ENCODE data around the gene WDR45. TPM values are rescaled to one million over a fixed set of nuclear protein-coding genes. Genes with fewer than 3 reads are reported as not detected.
A peak's percentile ranks its signal among the peaks of the same experiment; 100 is the strongest.
"Not testable (repeated sequence)": the region's sequence is repeated elsewhere in the genome, so short reads cannot be mapped to it uniquely, and the experiment has no call there.

The WDR45 gene
- polyA plus RNA-seq (43.1 to 76.4 TPM (median 50.5 TPM) in 3 replicates), polyA minus RNA-seq (52.9 to 73.5 TPM (median 57.4 TPM) in 3 replicates)
- 64.9 TPM for polyA plus RNA-seq (2011; ENCODE audit: low read depth)
- polyA plus RNA-seq (2011; cell fraction: cytosol; rRNA removed): 52.2 and 61.5 TPM in 2 replicates
- 162 and 177 TPM in 2 replicates for polyA plus RNA-seq (2011; cell fraction: nucleus; rRNA removed)
- 34.0 and 81.6 TPM in 2 replicates for polyA plus RNA-seq (2012; ENCODE audit: low replicate concordance)
- 36.6 TPM for polyA minus RNA-seq (2011; cell fraction: cytosol; rRNA and poly(A)+ RNA removed)
- 33.1 and 34.4 TPM in 2 replicates for polyA minus RNA-seq (2011; cell fraction: nucleus; rRNA and poly(A)+ RNA removed)

DNA sequence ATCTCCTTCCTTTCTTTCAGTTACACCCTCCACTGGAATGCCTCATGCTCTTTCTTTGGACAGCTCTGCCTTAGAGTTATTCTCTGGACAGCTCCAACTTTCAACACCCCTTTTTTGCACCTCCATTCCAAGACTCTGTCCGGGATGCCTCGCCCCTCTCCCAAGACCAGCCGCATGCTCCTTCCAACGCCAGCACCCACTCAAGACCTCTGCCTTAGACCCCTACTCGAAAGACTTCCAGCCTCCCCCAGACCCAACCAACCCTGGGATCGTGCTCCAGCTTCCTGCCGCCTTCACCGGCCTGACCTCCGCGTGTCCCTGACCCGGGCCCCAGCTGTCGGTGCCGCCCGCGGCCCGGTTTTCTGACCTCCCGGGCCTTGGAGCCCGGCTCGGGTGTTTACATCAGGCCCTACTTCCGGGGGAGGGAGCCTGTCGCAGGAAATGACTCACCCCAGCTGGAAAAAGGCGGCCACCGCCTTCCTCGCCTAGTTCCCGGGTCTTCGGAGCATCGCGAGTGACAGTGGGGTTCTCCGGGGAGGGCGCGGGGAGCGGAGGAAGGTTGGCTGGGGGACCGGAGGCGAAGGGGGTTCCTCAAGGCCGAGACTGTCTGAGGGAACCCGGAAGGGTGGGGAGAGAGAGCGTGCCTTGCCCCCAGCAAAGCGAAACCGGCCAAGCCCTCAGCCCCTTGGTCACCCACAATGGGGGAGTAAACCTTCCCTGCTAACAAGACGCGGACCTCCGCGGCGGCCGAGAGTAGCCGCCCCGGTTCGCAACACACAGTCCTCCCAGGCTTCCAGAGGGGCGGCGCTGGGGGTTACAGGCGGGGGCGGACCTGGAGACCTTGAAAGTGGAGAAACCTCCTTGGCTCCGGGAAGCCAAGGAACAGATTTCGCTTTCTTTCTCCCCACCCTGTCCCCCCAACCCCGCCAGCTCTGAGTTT lies at the start of gene WDR45:
Gene WDR45 (minus strand): TSS at position 399 of the 940 bp plus-strand sequence. CDS start 1,792 bp downstream, outside the sequence.
- DNase-seq (ENCODE audit: low read depth, low spot score) (no peak), FAIRE-seq (no peak)
- H3K27me3 ChIP-seq (ENCODE audit: control insufficient read depth, extremely low read depth, insufficient read depth, low read length): no peaks in the 10 kb centered on the region
- peak within 1 kb of the TSS; percentile 82 for H3K27ac ChIP-seq (ENCODE audit: control insufficient read depth, insufficient read depth, low read length)
- H4K20me1 ChIP-seq (ENCODE audit: control insufficient read depth, extremely low read depth, insufficient read depth, low read length): no peaks in the 10 kb centered on the region
- TF ChIP-seq, protein P1, sequence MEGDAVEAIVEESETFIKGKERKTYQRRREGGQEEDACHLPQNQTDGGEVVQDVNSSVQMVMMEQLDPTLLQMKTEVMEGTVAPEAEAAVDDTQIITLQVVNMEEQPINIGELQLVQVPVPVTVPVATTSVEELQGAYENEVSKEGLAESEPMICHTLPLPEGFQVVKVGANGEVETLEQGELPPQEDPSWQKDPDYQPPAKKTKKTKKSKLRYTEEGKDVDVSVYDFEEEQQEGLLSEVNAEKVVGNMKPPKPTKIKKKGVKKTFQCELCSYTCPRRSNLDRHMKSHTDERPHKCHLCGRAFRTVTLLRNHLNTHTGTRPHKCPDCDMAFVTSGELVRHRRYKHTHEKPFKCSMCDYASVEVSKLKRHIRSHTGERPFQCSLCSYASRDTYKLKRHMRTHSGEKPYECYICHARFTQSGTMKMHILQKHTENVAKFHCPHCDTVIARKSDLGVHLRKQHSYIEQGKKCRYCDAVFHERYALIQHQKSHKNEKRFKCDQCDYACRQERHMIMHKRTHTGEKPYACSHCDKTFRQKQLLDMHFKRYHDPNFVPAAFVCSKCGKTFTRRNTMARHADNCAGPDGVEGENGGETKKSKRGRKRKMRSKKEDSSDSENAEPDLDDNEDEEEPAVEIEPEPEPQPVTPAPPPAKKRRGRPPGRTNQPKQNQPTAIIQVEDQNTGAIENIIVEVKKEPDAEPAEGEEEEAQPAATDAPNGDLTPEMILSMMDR (optimal IDR thresholded peaks at IDR 0.05 in 1 of 3, IDR thresholded peaks at IDR 0.05 in 1 of 3, conservative IDR thresholded peaks at IDR 0.05 in 1 of 3; ENCODE audit: extremely low read depth in 1 of 3, insufficient read depth in 2 of 3, low read length in 3 of 3): no peak
- no peak for TF ChIP-seq EZH2 (IDR thresholded peaks at IDR 0.05; ENCODE audit: low read length)
- no peaks in the 10 kb centered on the region for H3K9me3 ChIP-seq (ENCODE audit: control insufficient read depth, low read depth, low read length)
- H3K4me2 ChIP-seq (ENCODE audit: control insufficient read depth, extremely low read depth, insufficient read depth, low read depth, low read length): peak within 1 kb of the TSS; percentile 81
- no peaks in the 10 kb centered on the region for H3K79me2 ChIP-seq (ENCODE audit: control insufficient read depth, insufficient read depth, low read length)
- H2AFZ ChIP-seq (ENCODE audit: control insufficient read depth, low read length): peak within 1 kb of the TSS; percentile 43
- H3K36me3 ChIP-seq (ENCODE audit: control insufficient read depth in 2 of 2, extremely low read depth in 1 of 2, insufficient read depth in 2 of 2, low read length in 2 of 2): no peaks in the 10 kb centered on the region
- H3K9me1 ChIP-seq (ENCODE audit: control insufficient read depth, extremely low read depth, insufficient read depth, low read length): no peaks in the 10 kb centered on the region
- peak within 1 kb of the TSS; percentile 62 to 80 (median 70) for H3K4me3 ChIP-seq (ENCODE audit: control insufficient read depth in 2 of 3, extremely low read depth in 1 of 3, insufficient read depth in 2 of 3, low read depth in 1 of 3, low read length in 3 of 3)
- H3K9ac ChIP-seq (ENCODE audit: control insufficient read depth, extremely low read depth, insufficient read depth, low read length): peak within 1 kb of the TSS; percentile 91
- dilution Hi-C loops (cut with MboI; ENCODE audit: extremely low pct_ligation_motif_present, low sequenced_read_pairs): no loop called here
- H3K4me1 ChIP-seq (ENCODE audit: control insufficient read depth, extremely low read depth, insufficient read depth, low read length): no peaks in the 10 kb centered on the region

DNA sequence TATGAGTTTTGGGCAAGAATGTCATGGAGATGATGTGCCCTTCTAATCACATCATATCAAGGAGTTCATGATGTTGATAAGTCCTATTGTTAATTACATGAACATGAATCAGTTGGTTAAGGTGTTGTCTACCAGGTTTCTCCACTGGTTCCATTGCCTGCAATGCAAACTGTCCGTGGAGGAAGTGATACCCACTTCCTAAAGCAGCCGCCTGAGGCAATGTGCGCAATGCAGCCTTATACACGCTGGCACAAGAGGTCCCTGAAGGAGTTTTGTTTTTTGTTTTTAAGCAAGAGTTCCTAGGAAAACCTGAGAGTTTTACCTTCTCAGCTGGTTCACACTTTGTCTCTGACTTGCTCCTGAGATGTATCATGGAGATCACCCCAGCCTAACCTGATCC lies 49.7 kb upstream of the WDR45 start:
- H3K4me3 ChIP-seq (ENCODE audit: control insufficient read depth in 2 of 3, extremely low read depth in 1 of 3, insufficient read depth in 2 of 3, low read depth in 1 of 3, low read length in 3 of 3): no peak overlapping the region
- H3K27me3 ChIP-seq (ENCODE audit: control insufficient read depth, extremely low read depth, insufficient read depth, low read length): no peaks in the 10 kb centered on the region
- H2AFZ ChIP-seq (ENCODE audit: control insufficient read depth, low read length): no peak overlapping the region
- FAIRE-seq: no peak
- H3K79me2 ChIP-seq (ENCODE audit: control insufficient read depth, insufficient read depth, low read length): no peaks in the 10 kb centered on the region
- no peak overlapping the region for H3K4me2 ChIP-seq (ENCODE audit: control insufficient read depth, extremely low read depth, insufficient read depth, low read depth, low read length)
- H4K20me1 ChIP-seq (ENCODE audit: control insufficient read depth, extremely low read depth, insufficient read depth, low read length): no peaks in the 10 kb centered on the region
- H3K36me3 ChIP-seq (ENCODE audit: control insufficient read depth in 2 of 2, extremely low read depth in 1 of 2, insufficient read depth in 2 of 2, low read length in 2 of 2): no peaks in the 10 kb centered on the region
- H3K4me1 ChIP-seq (ENCODE audit: control insufficient read depth, extremely low read depth, insufficient read depth, low read length): no peaks in the 10 kb centered on the region
- no peaks in the 10 kb centered on the region for H3K9me3 ChIP-seq (ENCODE audit: control insufficient read depth, low read depth, low read length)
- no peaks in the 10 kb centered on the region for H3K9me1 ChIP-seq (ENCODE audit: control insufficient read depth, extremely low read depth, insufficient read depth, low read length)
- no peak overlapping the region for H3K27ac ChIP-seq (ENCODE audit: control insufficient read depth, insufficient read depth, low read length)
- dilution Hi-C loops (cut with MboI; ENCODE audit: extremely low pct_ligation_motif_present, low sequenced_read_pairs): no loop called here
- TF ChIP-seq, protein P1 (optimal IDR thresholded peaks at IDR 0.05 in 1 of 3, IDR thresholded peaks at IDR 0.05 in 1 of 3, conservative IDR thresholded peaks at IDR 0.05 in 1 of 3; ENCODE audit: extremely low read depth in 1 of 3, insufficient read depth in 2 of 3, low read length in 3 of 3): no peak
- TF ChIP-seq EZH2 (IDR thresholded peaks at IDR 0.05; ENCODE audit: low read length): no peak
- H3K9ac ChIP-seq (ENCODE audit: control insufficient read depth, extremely low read depth, insufficient read depth, low read length): no peak overlapping the region
- DNase-seq (ENCODE audit: low read depth, low spot score): no peak

DNA sequence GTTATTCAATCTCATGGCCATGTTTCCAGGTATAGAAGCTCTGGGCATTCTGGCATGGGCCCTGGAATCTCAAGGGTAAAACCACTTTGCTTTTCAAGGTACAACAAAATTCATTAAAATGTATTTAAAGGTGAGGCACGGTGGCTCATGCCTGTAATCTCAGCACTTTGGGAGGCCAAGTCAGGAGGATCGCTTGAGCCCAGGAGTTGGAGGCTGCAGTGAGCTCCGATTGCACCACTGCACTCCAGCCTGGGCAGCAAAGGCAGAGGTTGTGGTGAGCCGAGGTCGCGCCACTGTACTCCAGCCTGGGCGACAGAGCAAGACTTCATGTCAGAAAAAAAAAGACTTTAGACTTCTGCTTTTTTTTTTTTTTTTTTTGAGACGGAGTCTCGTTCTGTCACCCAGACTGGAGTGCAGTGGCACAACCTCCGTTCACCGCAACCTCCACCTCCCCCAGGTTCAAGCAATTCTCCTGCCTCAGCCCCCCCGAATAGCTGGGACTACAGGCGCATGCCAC lies 48.1 kb upstream of the WDR45 start:
- H3K4me2 ChIP-seq (ENCODE audit: control insufficient read depth, extremely low read depth, insufficient read depth, low read depth, low read length); H4K20me1 ChIP-seq (ENCODE audit: control insufficient read depth, extremely low read depth, insufficient read depth, low read length); FAIRE-seq; H2AFZ ChIP-seq (ENCODE audit: control insufficient read depth, low read length); H3K9me3 ChIP-seq (ENCODE audit: control insufficient read depth, low read depth, low read length); H3K4me1 ChIP-seq (ENCODE audit: control insufficient read depth, extremely low read depth, insufficient read depth, low read length); dilution Hi-C loops (cut with MboI; ENCODE audit: extremely low pct_ligation_motif_present, low sequenced_read_pairs); DNase-seq (ENCODE audit: low read depth, low spot score); H3K4me3 ChIP-seq (ENCODE audit: control insufficient read depth in 2 of 3, extremely low read depth in 1 of 3, insufficient read depth in 2 of 3, low read depth in 1 of 3, low read length in 3 of 3); H3K27ac ChIP-seq (ENCODE audit: control insufficient read depth, insufficient read depth, low read length); H3K9ac ChIP-seq (ENCODE audit: control insufficient read depth, extremely low read depth, insufficient read depth, low read length); H3K27me3 ChIP-seq (ENCODE audit: control insufficient read depth, extremely low read depth, insufficient read depth, low read length); H3K9me1 ChIP-seq (ENCODE audit: control insufficient read depth, extremely low read depth, insufficient read depth, low read length); H3K36me3 ChIP-seq (ENCODE audit: control insufficient read depth in 2 of 2, extremely low read depth in 1 of 2, insufficient read depth in 2 of 2, low read length in 2 of 2); H3K79me2 ChIP-seq (ENCODE audit: control insufficient read depth, insufficient read depth, low read length): not testable (repeated sequence)
